MM.1S (cell line): ENCODE measurements around the gene SPECC1L.
"Not testable (repeated sequence)": the region's sequence is repeated elsewhere in the genome, so short reads cannot be mapped to it uniquely, and the experiment has no call there.

Experiments used
- DNase-seq: peaks from one replicate; pipeline ENCODE4 v3.0.0-alpha.2; 2015
- H2AFZ ChIP-seq: fragments of 300-600 bp; sonication (generic); 2 replicates; pipeline ENCODE4 v1.6.0; 2016; ENCODE audit warnings: antibody characterized with exemption, low read length
- H3F3A ChIP-seq: fragments of 300-600 bp; sonication (generic); 2 replicates; pipeline ENCODE4 v1.6.1; 2016; ENCODE audit warnings: mild to moderate bottlenecking, antibody characterized with exemption, low read length, moderate library complexity, mixed read lengths; ENCODE audit not compliant: insufficient read depth
- H3K27ac ChIP-seq: fragments of 300-600 bp; sonication (generic); 2 replicates; pipeline ENCODE4 v1.5.1; 2016; ENCODE audit warnings: mild to moderate bottlenecking, low read length
- H3K27me3 ChIP-seq: fragments of 300-600 bp; sonication (generic); replicated peaks from 2 replicates; pipeline ENCODE4 v1.6.0; 2016; ENCODE audit warnings: low read length; ENCODE audit not compliant: insufficient read depth
- H3K36me3 ChIP-seq: fragments of 300-600 bp; sonication (generic); replicated peaks from 2 replicates; pipeline ENCODE4 v1.6.1; 2016; ENCODE audit warnings: mild to moderate bottlenecking, low read length, mixed read lengths; ENCODE audit not compliant: insufficient read depth
- H3K4me1 ChIP-seq: fragments of 300-600 bp; sonication (generic); 2 replicates; pipeline ENCODE4 v1.6.1; 2016; ENCODE audit warnings: low read length, mixed read lengths
- H3K4me2 ChIP-seq: fragments of 300-600 bp; sonication (generic); 2 replicates; pipeline ENCODE4 v1.6.0; 2016; ENCODE audit warnings: low read depth, low read length
- H3K4me3 ChIP-seq: fragments of 300-600 bp; sonication (generic); 2 replicates; pipeline ENCODE4 v1.5.1; 2016; ENCODE audit warnings: low read length, mixed read lengths
- H3K79me2 ChIP-seq: fragments of 300-600 bp; sonication (generic); 2 replicates; pipeline ENCODE4 v1.6.1; 2016; ENCODE audit warnings: mixed run types, low read length, mixed read lengths
- H3K9ac ChIP-seq: fragments of 300-600 bp; sonication (generic); 2 replicates; pipeline ENCODE4 v1.6.1; 2016; ENCODE audit warnings: low read length, mixed read lengths
- H3K9me2 ChIP-seq: fragments of 300-600 bp; sonication (generic); replicated peaks from 2 replicates; pipeline ENCODE4 v1.6.1; 2016; ENCODE audit warnings: mild to moderate bottlenecking, low read length, mixed read lengths; ENCODE audit not compliant: insufficient read depth
- H3K9me3 ChIP-seq: fragments of 300-600 bp; sonication (generic); replicated peaks from 2 replicates; pipeline ENCODE4 v1.6.1; 2016; ENCODE audit warnings: mild to moderate bottlenecking, low read length, mixed read lengths; ENCODE audit not compliant: insufficient read depth
- H4K20me1 ChIP-seq: fragments of 300-600 bp; sonication (generic); 2 replicates; pipeline ENCODE4 v1.6.1; 2016; ENCODE audit warnings: mild to moderate bottlenecking, low read length, moderate library complexity, mixed read lengths; ENCODE audit not compliant: insufficient read depth
- EZH2 ChIP-seq: fragments of 300-600 bp; sonication (generic); optimal IDR thresholded peaks from 2 replicates; pipeline ENCODE3; 2017; ENCODE audit warnings: low read depth, mild to moderate bottlenecking, antibody characterized with exemption, low read length, mixed read lengths
- EZH2phosphoT487 ChIP-seq: fragments of 300-600 bp; sonication (generic); IDR thresholded peaks from 2 replicates; pipeline ENCODE4 v1.6.1; 2018; ENCODE audit warnings: antibody characterized with exemption, low read length
- TF ChIP-seq, protein P1 (sequence below): fragments of 300-600 bp; sonication (generic); IDR thresholded peaks from 2 replicates; pipeline ENCODE4 v1.5.1; 2016; ENCODE audit warnings: antibody characterized with exemption, low read length, mixed read lengths

Gene SPECC1L

GRCh38 chr22:24289114-24289513, 18.5 kb downstream of the SPECC1L start:
- Histone ChIP-seq H3F3A (no peaks in the 10 kb centered on the region), H3K27me3 (no peaks in the 10 kb centered on the region), H2AFZ (no peak overlapping the region), H3K9me2 (no peaks in the 10 kb centered on the region), H3K9me3 (no peaks in the 10 kb centered on the region), H3K27ac (no peak overlapping the region), H3K36me3 (no peaks in the 10 kb centered on the region), H3K4me2 (no peak overlapping the region), H3K4me1 (no peaks in the 10 kb centered on the region), H3K4me3 (no peak overlapping the region), H3K79me2 (peaks cover 72% of the 10 kb centered on the region), H4K20me1 (peaks cover 10% of the 10 kb centered on the region), H3K9ac (no peak overlapping the region)
- TF ChIP-seq EZH2phosphoT487 (no peak), EZH2 (no peak)
- TF ChIP-seq, protein P1, sequence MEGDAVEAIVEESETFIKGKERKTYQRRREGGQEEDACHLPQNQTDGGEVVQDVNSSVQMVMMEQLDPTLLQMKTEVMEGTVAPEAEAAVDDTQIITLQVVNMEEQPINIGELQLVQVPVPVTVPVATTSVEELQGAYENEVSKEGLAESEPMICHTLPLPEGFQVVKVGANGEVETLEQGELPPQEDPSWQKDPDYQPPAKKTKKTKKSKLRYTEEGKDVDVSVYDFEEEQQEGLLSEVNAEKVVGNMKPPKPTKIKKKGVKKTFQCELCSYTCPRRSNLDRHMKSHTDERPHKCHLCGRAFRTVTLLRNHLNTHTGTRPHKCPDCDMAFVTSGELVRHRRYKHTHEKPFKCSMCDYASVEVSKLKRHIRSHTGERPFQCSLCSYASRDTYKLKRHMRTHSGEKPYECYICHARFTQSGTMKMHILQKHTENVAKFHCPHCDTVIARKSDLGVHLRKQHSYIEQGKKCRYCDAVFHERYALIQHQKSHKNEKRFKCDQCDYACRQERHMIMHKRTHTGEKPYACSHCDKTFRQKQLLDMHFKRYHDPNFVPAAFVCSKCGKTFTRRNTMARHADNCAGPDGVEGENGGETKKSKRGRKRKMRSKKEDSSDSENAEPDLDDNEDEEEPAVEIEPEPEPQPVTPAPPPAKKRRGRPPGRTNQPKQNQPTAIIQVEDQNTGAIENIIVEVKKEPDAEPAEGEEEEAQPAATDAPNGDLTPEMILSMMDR, result no peak
- no peak for DNase-seq

DNA sequence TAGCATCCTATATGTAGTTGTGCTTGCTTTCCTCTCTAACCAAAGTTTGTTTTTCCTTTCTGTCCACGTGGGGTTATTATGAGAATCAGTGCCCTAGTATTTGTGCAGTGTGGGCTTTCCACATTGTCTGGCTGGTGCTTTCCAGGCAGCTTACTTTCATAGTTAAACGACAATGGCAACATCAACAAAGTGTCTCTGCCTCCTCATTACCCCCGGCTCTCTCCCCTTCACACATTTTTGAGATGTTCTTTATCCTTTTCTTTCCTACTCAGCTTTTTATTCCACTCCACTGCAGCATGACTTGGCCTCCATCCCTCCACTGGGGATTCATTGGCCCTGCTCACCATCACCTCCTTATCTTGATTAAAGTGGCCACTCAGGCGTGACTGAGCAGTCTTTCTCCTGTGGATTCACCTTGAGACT, 19.1 kb downstream of the SPECC1L start:
- Histone ChIP-seq H3K27ac (no peak overlapping the region), H3K4me3 (no peak overlapping the region), H3K4me1 (no peaks in the 10 kb centered on the region), H3K9me3 (no peaks in the 10 kb centered on the region), H3K36me3 (no peaks in the 10 kb centered on the region), H3F3A (no peaks in the 10 kb centered on the region), H4K20me1 (peaks cover 10% of the 10 kb centered on the region), H3K9ac (no peak overlapping the region), H3K27me3 (no peaks in the 10 kb centered on the region), H2AFZ (no peak overlapping the region), H3K9me2 (no peaks in the 10 kb centered on the region), H3K4me2 (no peak overlapping the region), H3K79me2 (peaks cover 71% of the 10 kb centered on the region)
- no peak for TF ChIP-seq EZH2phosphoT487
- TF ChIP-seq, protein P1, result no peak
- no peak for TF ChIP-seq EZH2
- DNase-seq, result no peak

DNA sequence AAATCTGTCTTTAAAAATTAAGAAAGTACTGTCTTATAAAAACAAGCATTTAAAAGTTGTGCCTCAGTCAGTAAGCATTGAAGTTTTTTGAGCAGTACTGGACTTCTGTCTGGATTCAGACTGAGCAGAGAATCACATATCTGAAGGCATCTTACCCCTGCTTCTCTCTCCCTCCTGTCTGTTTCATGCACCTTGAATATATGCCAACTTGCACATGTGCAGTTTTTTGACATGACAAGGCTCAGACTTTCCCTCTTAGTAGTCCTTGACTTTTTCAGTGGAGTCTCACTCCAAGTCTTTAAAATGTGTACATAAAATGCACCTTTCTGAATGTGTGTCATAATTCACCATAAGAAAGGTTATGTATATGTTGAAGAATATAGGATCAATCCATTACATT, 19.8 kb downstream of the SPECC1L start:
- no peak for DNase-seq

DNA sequence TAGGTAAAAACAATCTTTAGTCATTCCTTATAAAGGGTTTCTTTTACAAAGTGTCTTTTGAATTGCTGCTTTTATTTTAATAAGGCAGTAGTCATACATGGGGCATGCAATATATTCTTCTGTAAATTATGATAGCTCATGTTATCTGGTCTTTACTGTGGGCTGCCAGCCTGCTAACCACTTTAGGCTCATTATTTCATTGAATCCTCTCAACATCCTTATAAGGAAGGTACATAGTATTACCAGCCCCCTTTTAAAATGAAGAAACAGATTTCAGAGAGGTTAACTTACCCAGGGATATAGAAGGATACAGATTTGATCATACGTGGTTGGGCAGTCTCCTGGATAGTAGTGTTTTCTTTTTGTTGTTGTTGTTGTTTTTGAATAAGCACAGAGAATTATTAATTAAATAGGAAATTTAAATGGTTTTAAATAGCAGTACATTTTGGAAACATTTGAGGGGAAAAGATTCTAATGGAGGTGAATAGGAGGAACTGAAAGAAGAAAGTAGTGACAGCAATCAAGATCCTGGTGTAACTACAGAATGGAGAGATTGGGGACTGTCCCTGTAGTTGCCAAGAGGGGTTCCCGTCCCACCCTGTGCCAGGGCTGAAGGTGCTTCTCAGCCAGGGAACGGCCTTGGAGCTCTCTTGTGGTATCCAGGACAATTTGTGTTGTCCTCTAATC, 21.0 kb downstream of the SPECC1L start:
- H3K9ac ChIP-seq, result no peak overlapping the region
- no peaks in the 10 kb centered on the region for H3F3A ChIP-seq
- no peaks in the 10 kb centered on the region for H3K9me3 ChIP-seq
- H3K4me1 ChIP-seq, result no peaks in the 10 kb centered on the region
- H3K4me2 ChIP-seq, result no peak overlapping the region
- H2AFZ ChIP-seq, result no peak overlapping the region
- no peaks in the 10 kb centered on the region for H3K9me2 ChIP-seq
- no peak overlapping the region for H3K4me3 ChIP-seq
- no peaks in the 10 kb centered on the region for H3K36me3 ChIP-seq
- no peak for DNase-seq
- no peak overlapping the region for H3K27ac ChIP-seq
- peaks cover 62% of the 10 kb centered on the region for H3K79me2 ChIP-seq
- H4K20me1 ChIP-seq, result peaks cover 10% of the 10 kb centered on the region
- TF ChIP-seq EZH2, result no peak
- TF ChIP-seq, protein P1, result no peak
- no peak for TF ChIP-seq EZH2phosphoT487
- no peaks in the 10 kb centered on the region for H3K27me3 ChIP-seq

More for the DNA sequence above, 19.8 kb downstream of the SPECC1L start:
- Histone ChIP-seq H3K9ac (no peak overlapping the region), H2AFZ (no peak overlapping the region), H3K9me3 (no peaks in the 10 kb centered on the region), H3K4me1 (no peaks in the 10 kb centered on the region), H3K27me3 (no peaks in the 10 kb centered on the region), H3K4me3 (no peak overlapping the region), H3K79me2 (peaks cover 66% of the 10 kb centered on the region), H3K4me2 (no peak overlapping the region), H3K36me3 (no peaks in the 10 kb centered on the region), H3F3A (no peaks in the 10 kb centered on the region), H4K20me1 (peaks cover 10% of the 10 kb centered on the region), H3K27ac (no peak overlapping the region), H3K9me2 (no peaks in the 10 kb centered on the region)
- no peak for TF ChIP-seq EZH2

GRCh38 chr22:24292202-24292830, 21.7 kb downstream of the SPECC1L start:
- Histone ChIP-seq H4K20me1 (peaks cover 10% of the 10 kb centered on the region), H3K79me2 (peaks cover 59% of the 10 kb centered on the region)
- not testable (repeated sequence) for H3K9me2 ChIP-seq, H2AFZ ChIP-seq, H3F3A ChIP-seq, H3K4me1 ChIP-seq, H3K27ac ChIP-seq, H3K4me2 ChIP-seq, H3K9ac ChIP-seq, H3K36me3 ChIP-seq, H3K9me3 ChIP-seq, H3K4me3 ChIP-seq, DNase-seq, H3K27me3 ChIP-seq
